PFSK-1 (cell line): ENCODE data around the gene ASCL3.

Experiments
- FOXP2 ChIP-seq: optimal IDR thresholded peaks from 2 replicates; pipeline ENCODE3; 2011; ENCODE audit warnings: borderline replicate concordance, control low read depth, inconsistent platforms; ENCODE audit not compliant: insufficient read depth; ENCODE audit errors: extremely low read length, extremely low read depth
- POLR2AphosphoS5 ChIP-seq: IDR thresholded peaks from 2 replicates; pipeline ENCODE4 v1.6.1; 2012; ENCODE audit warnings: low read depth, mild to moderate bottlenecking, control low read depth, low read length, moderate library complexity
- SIN3A ChIP-seq: IDR thresholded peaks from 2 replicates; pipeline ENCODE4 v1.6.1; 2012; ENCODE audit warnings: mild to moderate bottlenecking, low read length, moderate library complexity, borderline replicate concordance; ENCODE audit not compliant: insufficient read depth
- TAF1 ChIP-seq: IDR thresholded peaks from 2 replicates; pipeline ENCODE4 v1.6.1; 2012; ENCODE audit warnings: low read length, control low read depth, borderline replicate concordance; ENCODE audit not compliant: insufficient read depth
- TF ChIP-seq, protein P1 (sequence below), 2 experiments: IDR thresholded peaks; 2 replicates each; pipeline versions ENCODE4 v1.6.1 to v1.8.0; 2011 to 2012; ENCODE audit warnings: low read depth in 2 of 2, low read length in 2 of 2, control low read depth in 1 of 2, inconsistent platforms in 1 of 2, mild to moderate bottlenecking in 1 of 2, moderate library complexity in 1 of 2; ENCODE audit not compliant: insufficient read depth in 1 of 2

ASCL3 gene

DNA sequence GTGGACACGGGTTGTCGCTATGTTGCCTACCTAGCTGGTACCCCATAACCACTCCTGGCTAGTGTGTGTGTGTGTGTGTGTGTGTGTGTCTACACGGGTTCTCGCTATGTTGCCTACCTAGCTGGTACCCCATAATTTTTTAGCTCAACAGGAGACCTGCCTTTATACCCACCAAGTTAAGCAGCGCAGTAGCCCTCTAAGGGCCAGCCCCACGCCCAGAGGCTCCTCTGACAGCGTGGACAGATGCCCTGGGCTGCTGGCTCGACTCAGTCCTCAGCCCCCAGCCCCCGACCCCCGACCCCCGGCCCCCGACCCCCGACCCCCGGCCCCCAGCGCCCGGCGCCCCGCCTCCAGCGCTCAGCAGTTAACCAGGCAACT, 32.2 kb downstream of the ASCL3 start:
- TF ChIP-seq, protein P1, sequence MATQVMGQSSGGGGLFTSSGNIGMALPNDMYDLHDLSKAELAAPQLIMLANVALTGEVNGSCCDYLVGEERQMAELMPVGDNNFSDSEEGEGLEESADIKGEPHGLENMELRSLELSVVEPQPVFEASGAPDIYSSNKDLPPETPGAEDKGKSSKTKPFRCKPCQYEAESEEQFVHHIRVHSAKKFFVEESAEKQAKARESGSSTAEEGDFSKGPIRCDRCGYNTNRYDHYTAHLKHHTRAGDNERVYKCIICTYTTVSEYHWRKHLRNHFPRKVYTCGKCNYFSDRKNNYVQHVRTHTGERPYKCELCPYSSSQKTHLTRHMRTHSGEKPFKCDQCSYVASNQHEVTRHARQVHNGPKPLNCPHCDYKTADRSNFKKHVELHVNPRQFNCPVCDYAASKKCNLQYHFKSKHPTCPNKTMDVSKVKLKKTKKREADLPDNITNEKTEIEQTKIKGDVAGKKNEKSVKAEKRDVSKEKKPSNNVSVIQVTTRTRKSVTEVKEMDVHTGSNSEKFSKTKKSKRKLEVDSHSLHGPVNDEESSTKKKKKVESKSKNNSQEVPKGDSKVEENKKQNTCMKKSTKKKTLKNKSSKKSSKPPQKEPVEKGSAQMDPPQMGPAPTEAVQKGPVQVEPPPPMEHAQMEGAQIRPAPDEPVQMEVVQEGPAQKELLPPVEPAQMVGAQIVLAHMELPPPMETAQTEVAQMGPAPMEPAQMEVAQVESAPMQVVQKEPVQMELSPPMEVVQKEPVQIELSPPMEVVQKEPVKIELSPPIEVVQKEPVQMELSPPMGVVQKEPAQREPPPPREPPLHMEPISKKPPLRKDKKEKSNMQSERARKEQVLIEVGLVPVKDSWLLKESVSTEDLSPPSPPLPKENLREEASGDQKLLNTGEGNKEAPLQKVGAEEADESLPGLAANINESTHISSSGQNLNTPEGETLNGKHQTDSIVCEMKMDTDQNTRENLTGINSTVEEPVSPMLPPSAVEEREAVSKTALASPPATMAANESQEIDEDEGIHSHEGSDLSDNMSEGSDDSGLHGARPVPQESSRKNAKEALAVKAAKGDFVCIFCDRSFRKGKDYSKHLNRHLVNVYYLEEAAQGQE (IDR thresholded peaks at IDR 0.05; ENCODE audit: insufficient read depth in 1 of 2, low read depth in 2 of 2, low read length in 2 of 2) = no peak
- TF ChIP-seq TAF1 (no peak), SIN3A (no peak), POLR2AphosphoS5 (no peak), FOXP2 (no peak)

DNA sequence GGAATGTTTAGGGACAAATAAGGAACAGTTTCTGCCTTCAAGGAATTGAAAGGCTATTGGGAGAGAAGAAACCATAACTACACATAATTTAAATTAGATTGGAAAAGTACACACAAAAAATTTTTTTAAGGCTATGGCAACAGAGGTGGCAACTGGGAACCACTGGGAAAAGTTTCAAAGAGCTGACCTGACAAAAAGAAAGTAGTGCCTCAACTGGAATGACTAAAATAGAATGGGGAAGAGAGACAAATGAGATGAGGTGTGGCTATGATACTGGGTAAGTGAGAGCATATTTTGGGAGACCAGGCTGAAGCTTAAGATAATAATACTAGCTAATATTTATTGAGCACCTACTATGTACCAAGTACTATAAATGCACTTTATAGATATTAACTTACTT, 34.7 kb downstream of the ASCL3 start:
- no peak for TF ChIP-seq POLR2AphosphoS5
- TF ChIP-seq TAF1 = no peak
- no peak for TF ChIP-seq SIN3A
- no peak for TF ChIP-seq FOXP2
- TF ChIP-seq, protein P1 (IDR thresholded peaks at IDR 0.05; ENCODE audit: insufficient read depth in 1 of 2, low read depth in 2 of 2, low read length in 2 of 2) = no peak

DNA sequence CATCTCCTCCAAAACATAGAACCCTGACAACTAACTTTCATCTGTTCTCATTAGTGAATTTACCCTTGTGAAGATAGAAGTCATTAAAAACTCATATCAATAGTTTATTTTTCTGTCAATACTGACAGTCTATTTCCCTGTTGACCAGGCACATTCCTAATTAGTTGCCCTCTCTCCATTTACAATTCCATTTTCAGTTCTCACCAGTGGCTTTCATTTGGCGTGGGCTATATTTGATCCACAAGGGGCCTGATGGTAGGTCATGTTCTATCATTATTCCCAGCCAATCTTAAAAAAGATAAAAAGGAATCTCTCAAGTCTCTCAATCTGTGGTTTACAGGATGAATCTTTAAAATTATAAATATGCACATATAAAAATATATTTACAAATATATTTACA, 35.7 kb downstream of the ASCL3 start:
- TF ChIP-seq TAF1 (no peak), POLR2AphosphoS5 (no peak), FOXP2 (no peak), SIN3A (no peak)
- TF ChIP-seq, protein P1 (IDR thresholded peaks at IDR 0.05; ENCODE audit: insufficient read depth in 1 of 2, low read depth in 2 of 2, low read length in 2 of 2) = no peak

DNA sequence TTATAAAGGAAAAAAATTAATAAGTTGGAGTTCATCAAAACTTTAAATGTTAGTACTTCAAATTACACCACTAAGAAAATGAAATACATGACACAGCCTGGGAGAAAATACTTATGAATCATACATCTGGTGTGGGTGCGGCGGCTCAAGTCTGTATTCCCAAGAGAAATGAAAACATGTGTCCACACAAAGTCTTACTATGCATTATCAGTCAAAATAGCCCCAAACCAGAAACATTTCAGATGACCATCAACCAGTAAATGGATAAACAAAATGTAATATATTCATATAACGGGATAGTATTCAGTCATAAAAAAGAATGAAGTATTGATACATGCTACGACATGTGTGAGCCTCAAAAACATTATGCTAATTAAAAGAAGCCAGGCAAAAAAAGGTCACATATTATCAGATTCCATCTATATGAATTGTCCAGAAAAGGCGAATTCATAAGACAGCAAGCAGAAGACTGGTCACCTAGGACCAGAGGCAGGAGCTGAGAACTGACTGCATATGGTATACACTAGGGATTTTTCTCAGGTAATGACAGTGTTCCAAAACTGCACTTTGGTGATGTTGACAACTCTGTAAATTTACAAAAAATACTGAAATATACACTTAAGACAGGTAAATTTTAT, 37.2 kb downstream of the ASCL3 start:
- TF ChIP-seq POLR2AphosphoS5 (no peak), TAF1 (no peak), SIN3A (no peak), FOXP2 (no peak)
- TF ChIP-seq, protein P1 (IDR thresholded peaks at IDR 0.05; ENCODE audit: insufficient read depth in 1 of 2, low read depth in 2 of 2, low read length in 2 of 2) = no peak

DNA sequence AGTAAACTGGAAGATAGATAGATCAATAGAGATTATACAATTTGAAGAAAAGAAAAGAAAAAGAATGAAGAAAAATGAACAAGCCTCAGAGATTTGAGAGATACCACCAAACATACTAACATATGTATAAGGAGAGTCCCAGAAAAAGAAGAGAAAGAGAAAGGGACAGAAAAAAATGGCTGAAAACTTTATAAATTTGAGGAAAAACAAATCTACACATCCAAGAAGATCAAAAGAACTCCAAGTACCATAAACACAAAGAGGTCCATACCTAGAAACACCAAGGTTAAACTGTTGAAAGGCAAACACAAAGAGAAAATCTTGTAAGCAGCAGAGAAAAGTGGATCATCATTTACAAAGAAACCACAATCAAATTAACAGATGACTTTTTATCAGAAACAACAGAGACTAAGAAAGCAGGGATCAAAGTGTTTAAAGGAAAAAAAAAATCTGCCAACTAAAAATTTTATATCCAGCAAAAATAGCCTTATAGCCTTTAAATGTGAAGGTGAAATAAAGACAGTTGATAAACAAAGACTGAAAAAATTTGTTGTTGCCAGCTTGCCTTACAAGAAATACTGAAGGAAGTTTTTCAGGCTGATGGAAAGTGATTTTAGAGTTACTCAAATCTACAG, 43.6 kb downstream of the ASCL3 start:
- TF ChIP-seq POLR2AphosphoS5 = no peak
- TF ChIP-seq SIN3A = no peak
- no peak for TF ChIP-seq FOXP2
